M059J (cell line): ENCODE data around the gene F2R. TPM values are rescaled to one million over a fixed set of nuclear protein-coding genes. Genes with fewer than 3 reads are reported as not detected.
A peak's percentile ranks its signal among the peaks of the same experiment; 100 is the strongest.
"Not testable (repeated sequence)": the region's sequence is repeated elsewhere in the genome, so short reads cannot be mapped to it uniquely, and the experiment has no call there.

Source experiments
- DNase-seq: peaks from one replicate; pipeline ENCODE4 v3.0.0-alpha.2; 2012; ENCODE audit warnings: low read depth
- total RNA-seq: library from RNA; depleted of rRNA; stranded (reverse); fragments of >200 nt; shearing (Covaris generic); gene quantifications from 2 replicates; pipeline ENCODE4 v1.2.3, GENCODE V29; 2014; rRNA removed

The F2R gene
- total RNA-seq, 1 experiment from 2014 or later = 128 TPM

- no peak for DNase-seq
These were observed 40.1 kb downstream of the F2R start for GRCh38 chr5:76755779-76756637.

GRCh38 chr5:76757049-76757448 is 41.1 kb downstream of the F2R start:
- no peak for DNase-seq

- DNase-seq = peak; percentile 70
These were observed 45.2 kb downstream of the F2R start for GRCh38 chr5:76761118-76761517.

GRCh38 chr5:76762484-76762883 is 46.6 kb downstream of the F2R start:
- DNase-seq = no peak

GRCh38 chr5:76763136-76763535 is 47.2 kb downstream of the F2R start:
- no peak for DNase-seq

- DNase-seq = no peak
These were observed 48.4 kb downstream of the F2R start for GRCh38 chr5:76764374-76764773.

- DNase-seq = peak; percentile 97
These were observed 49.3 kb downstream of the F2R start for GRCh38 chr5:76765249-76765648.

- DNase-seq = peak; percentile 68
These were observed 50.8 kb downstream of the F2R start for GRCh38 chr5:76766746-76767145.

- not testable (repeated sequence) for DNase-seq
These were observed 55.1 kb downstream of the F2R start for GRCh38 chr5:76771041-76771440.

- DNase-seq = no peak
These were observed 55.9 kb downstream of the F2R start for GRCh38 chr5:76771705-76772405.

- DNase-seq = no peak
These were observed 60.0 kb downstream of the F2R start for GRCh38 chr5:76775921-76776320.

GRCh38 chr5:76776391-76776790 is 60.5 kb downstream of the F2R start:
- no peak for DNase-seq

GRCh38 chr5:76780616-76781015 is 64.7 kb downstream of the F2R start:
- not testable (repeated sequence) for DNase-seq

- peak; percentile 28 for DNase-seq
These were observed 65.8 kb downstream of the F2R start for GRCh38 chr5:76781775-76782174.

GRCh38 chr5:76782444-76782843 is 66.5 kb downstream of the F2R start:
- peak; percentile 23 for DNase-seq

Other genes with a start within 250 kb of the F2R start
- 4.9 and 5.2 TPM in 2 replicates for gene F2RL2, start 92.7 kb upstream of the F2R start, total RNA-seq
- 118 and 125 TPM in 2 replicates for gene F2RL1, start 102.9 kb downstream of the F2R start, total RNA-seq
- not detected in 2 replicates for gene S100Z, start 133.9 kb downstream of the F2R start, total RNA-seq
- not detected in 2 replicates for gene CRHBP, start 236.9 kb downstream of the F2R start, total RNA-seq